ENCODE measurements around the gene NPAS3.

Gene NPAS3

DNA sequence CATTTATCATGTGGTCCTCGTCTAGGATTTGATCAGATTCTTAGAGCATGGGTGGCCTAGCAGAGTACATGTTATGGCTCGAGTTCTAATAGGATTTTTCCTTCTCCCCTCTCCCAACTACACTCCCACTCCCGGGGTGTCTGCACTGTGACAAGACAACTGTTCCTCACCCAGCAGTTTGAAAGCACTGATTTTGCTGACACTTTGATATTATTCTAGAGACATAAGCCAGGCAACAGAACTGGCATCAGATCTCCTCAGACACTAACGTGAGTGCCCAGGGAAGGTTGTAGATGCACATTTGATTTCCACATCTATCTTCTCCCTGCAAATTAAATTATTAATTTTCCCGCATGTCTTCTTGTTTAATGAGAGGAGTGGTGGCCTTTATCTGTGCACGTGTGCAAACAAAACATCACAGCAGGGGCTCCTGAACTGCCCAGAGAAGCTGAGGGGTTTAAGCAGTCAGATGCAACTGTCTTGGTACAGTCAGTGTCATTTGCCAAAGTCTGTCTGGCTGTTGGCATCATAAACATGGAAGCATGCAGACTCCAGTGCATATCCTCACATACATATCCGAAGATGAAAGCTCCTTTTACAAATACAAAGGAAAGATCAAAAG is 491.8 kb downstream of the NPAS3 start:
- peaks cover under 1% of the 10 kb centered on the region for H3K4me1 Mint-ChIP-seq
- no peak overlapping the region for H3K27ac Mint-ChIP-seq
- no peak overlapping the region for H3K4me3 Mint-ChIP-seq
- no peaks in the 10 kb centered on the region for H3K27me3 Mint-ChIP-seq
- peaks cover 0 to 6% of the 10 kb centered on the region in 2 donors for H3K9me3 Mint-ChIP-seq
- no peak for DNase-seq
- no peak for ATAC-seq

GRCh38 chr14:33432407-33433023 is 493.8 kb downstream of the NPAS3 start:
- H3K4me1 Mint-ChIP-seq: peaks cover 12% of the 10 kb centered on the region
- ATAC-seq (no peak), DNase-seq (no peak)
- peaks cover 0 to 6% of the 10 kb centered on the region in 2 donors for H3K9me3 Mint-ChIP-seq
- H3K27me3 Mint-ChIP-seq: no peaks in the 10 kb centered on the region
- no peak overlapping the region for H3K27ac Mint-ChIP-seq
- no peak overlapping the region for H3K4me3 Mint-ChIP-seq

- ATAC-seq (no peak), DNase-seq (no peak)
- Mint-ChIP-seq H3K4me1 (peaks cover 12% of the 10 kb centered on the region), H3K27ac (no peak overlapping the region), H3K27me3 (no peaks in the 10 kb centered on the region), H3K4me3 (no peak overlapping the region), H3K9me3 (peaks cover 0 to 6% of the 10 kb centered on the region in 2 donors)
These were observed 494.7 kb downstream of the NPAS3 start for GRCh38 chr14:33433396-33433795.

DNA sequence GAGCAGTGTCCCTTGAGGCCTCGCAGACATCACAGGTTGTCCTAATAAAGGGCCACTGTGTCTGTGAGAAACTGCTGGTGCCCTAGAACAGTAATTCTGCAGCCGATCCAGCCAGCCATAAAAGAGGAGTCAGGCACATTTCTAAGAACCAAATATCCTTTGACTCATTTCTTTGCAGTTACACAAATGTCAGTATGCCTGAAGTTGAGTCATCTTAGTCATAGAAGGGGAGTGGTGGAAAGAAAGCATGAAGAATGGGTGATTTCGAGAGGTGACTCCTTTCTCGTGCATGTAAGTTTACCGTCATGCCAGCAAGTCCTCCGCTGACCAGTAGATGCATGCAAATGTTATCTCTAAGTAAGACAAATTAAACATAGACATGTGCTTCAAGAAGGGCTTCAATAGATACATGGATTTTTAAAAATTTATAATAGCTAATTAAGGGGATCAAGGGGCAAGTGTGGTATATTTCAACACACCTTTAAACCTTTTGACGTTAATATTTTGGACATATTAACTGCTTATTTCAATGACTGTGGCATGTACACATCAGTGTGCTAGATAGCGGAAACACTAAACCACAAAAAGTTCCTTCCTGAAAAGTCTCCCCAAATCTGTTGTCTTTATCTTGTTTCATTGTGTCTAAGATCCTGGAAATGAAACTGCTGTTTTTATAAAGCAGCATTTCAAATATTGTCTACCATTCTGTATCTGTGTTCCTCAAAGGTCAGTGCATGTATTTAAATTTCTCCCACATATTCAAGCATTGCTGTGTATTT is 497.4 kb downstream of the NPAS3 start:
- DNase-seq: no peak
- H3K4me3 Mint-ChIP-seq: no peak overlapping the region
- peak; percentile 53 for ATAC-seq

DNA sequence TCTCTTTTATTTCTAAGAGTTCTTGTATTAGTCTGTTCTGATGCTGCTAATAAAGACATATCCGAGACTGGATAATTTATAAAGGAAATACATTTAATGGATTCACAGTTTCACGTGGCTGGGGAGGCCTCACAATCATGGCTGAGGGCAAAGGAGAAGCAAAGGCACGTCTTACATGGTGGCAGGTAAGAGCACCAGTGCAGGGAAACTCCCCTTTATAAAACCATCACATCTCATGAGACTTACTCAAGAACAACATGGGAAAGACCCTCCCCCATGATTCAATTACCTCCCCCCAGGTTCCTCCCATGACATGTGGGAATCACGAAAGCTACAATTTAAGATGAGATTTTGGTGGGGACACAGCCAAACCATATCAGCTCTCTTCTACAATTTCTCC is 503.0 kb downstream of the NPAS3 start:
- DNase-seq: no peak
- peaks cover under 1% of the 10 kb centered on the region for H3K4me1 Mint-ChIP-seq
- ATAC-seq: no peak
- H3K27ac Mint-ChIP-seq: no peak overlapping the region
- H3K27me3 Mint-ChIP-seq: no peaks in the 10 kb centered on the region
- H3K9me3 Mint-ChIP-seq: no peaks in the 10 kb centered on the region
- H3K4me3 Mint-ChIP-seq: no peak overlapping the region

More for the DNA sequence above, 497.4 kb downstream of the NPAS3 start:
- H3K27ac Mint-ChIP-seq: no peak overlapping the region
- no peaks in the 10 kb centered on the region for H3K27me3 Mint-ChIP-seq
- peaks cover 12% of the 10 kb centered on the region for H3K4me1 Mint-ChIP-seq
- H3K9me3 Mint-ChIP-seq: no peaks in the 10 kb centered on the region

DNA sequence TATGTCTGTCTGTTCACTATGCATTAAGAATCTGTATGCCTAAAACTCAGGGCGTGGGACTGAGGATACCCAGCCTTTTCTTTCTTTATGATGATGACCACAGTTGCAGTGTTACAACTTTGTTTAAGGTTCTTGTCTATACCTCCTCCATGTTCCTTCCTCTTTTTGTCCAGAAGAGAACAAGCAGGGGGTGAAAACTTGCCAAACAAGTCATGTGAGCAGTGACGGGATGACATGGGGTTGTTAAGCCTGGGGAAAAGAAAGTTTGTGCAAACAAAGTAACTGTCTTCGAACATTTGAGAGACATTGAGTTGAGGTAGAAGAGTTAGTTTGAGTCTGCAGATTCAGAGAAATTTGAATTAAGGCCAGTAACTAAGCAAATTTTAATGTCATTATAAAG is 505.5 kb downstream of the NPAS3 start:
- no peaks in the 10 kb centered on the region for H3K4me1 Mint-ChIP-seq
- H3K27ac Mint-ChIP-seq: no peak overlapping the region
- no peaks in the 10 kb centered on the region for H3K9me3 Mint-ChIP-seq
- no peak for DNase-seq
- H3K27me3 Mint-ChIP-seq: no peaks in the 10 kb centered on the region
- ATAC-seq: no peak
- no peak overlapping the region for H3K4me3 Mint-ChIP-seq

DNA sequence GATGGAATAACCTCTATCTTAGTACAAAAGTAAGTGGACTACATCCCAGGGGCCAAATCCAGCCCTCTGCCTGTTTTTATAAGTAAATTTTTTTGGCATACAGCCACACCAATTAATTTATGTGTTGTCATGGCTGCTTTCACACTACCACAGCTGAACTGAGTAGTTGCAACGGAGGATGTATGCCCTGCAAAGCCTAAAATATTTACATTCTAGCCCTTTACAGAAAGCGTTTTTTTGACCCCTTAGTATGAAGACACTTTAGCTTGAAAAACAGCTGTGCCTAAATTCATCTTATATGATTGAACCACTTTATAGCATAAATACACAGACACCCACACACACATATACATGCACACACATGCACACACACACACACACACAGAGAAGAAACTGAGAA is 510.6 kb downstream of the NPAS3 start:
- peaks cover 1% of the 10 kb centered on the region for H3K4me1 Mint-ChIP-seq
- no peaks in the 10 kb centered on the region for H3K27me3 Mint-ChIP-seq
- H3K27ac Mint-ChIP-seq: no peak overlapping the region
- DNase-seq: no peak
- no peak overlapping the region for H3K4me3 Mint-ChIP-seq
- ATAC-seq: no peak
- no peaks in the 10 kb centered on the region for H3K9me3 Mint-ChIP-seq

GRCh38 chr14:33449703-33450395 is 511.2 kb downstream of the NPAS3 start:
- no peak for DNase-seq
- H3K27ac Mint-ChIP-seq: no peak overlapping the region
- peaks cover 7% of the 10 kb centered on the region for H3K4me1 Mint-ChIP-seq
- ATAC-seq: no peak
- H3K27me3 Mint-ChIP-seq: no peaks in the 10 kb centered on the region
- H3K9me3 Mint-ChIP-seq: no peaks in the 10 kb centered on the region
- no peak overlapping the region for H3K4me3 Mint-ChIP-seq

- Mint-ChIP-seq H3K9me3 (no peaks in the 10 kb centered on the region), H3K4me1 (peaks cover 7% of the 10 kb centered on the region), H3K27me3 (no peaks in the 10 kb centered on the region), H3K4me3 (no peak overlapping the region), H3K27ac (no peak overlapping the region)
- no peak for ATAC-seq
- no peak for DNase-seq
These were observed 511.7 kb downstream of the NPAS3 start for GRCh38 chr14:33450416-33450815.

- ATAC-seq (no peak), DNase-seq (no peak)
- H3K4me1 Mint-ChIP-seq: peaks cover 7% of the 10 kb centered on the region
- H3K9me3 Mint-ChIP-seq: no peaks in the 10 kb centered on the region
- H3K4me3 Mint-ChIP-seq: no peak overlapping the region
- no peaks in the 10 kb centered on the region for H3K27me3 Mint-ChIP-seq
- H3K27ac Mint-ChIP-seq: no peak overlapping the region
These were observed 512.5 kb downstream of the NPAS3 start for GRCh38 chr14:33451211-33451610.

DNA sequence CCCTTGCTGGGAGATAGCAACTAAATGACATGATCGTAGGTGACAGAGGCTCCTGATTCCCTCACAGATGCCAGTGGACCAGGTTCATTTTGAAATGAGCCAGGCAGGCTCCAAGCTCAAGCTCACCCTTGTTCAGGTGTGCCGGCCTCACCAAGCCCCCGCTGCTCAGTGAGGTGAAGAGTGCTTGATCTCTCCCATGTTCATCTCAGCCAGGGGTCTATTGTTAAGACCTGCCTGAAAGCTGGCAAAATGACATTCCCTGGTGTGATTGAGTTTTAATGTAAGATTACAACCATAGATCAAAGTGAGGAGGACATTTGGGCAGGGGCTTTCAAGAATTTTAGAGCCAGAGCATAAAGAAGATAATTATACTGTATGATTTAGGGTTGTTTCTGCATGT is 514.3 kb downstream of the NPAS3 start:
- Mint-ChIP-seq H3K4me1 (peaks cover 7% of the 10 kb centered on the region), H3K9me3 (no peaks in the 10 kb centered on the region), H3K4me3 (no peak overlapping the region), H3K27ac (peak overlapping the region in 1 of 2 donors; percentile 4), H3K27me3 (no peaks in the 10 kb centered on the region)
- ATAC-seq: no peak
- no peak for DNase-seq

GRCh38 chr14:33454022-33454595 is 515.4 kb downstream of the NPAS3 start:
- Mint-ChIP-seq H3K27ac (peak overlapping the region; percentile 33 to 59), H3K9me3 (no peaks in the 10 kb centered on the region), H3K27me3 (no peaks in the 10 kb centered on the region), H3K4me1 (peaks cover 7% of the 10 kb centered on the region), H3K4me3 (no peak overlapping the region)
- ATAC-seq (no peak), DNase-seq (no peak)

DNA sequence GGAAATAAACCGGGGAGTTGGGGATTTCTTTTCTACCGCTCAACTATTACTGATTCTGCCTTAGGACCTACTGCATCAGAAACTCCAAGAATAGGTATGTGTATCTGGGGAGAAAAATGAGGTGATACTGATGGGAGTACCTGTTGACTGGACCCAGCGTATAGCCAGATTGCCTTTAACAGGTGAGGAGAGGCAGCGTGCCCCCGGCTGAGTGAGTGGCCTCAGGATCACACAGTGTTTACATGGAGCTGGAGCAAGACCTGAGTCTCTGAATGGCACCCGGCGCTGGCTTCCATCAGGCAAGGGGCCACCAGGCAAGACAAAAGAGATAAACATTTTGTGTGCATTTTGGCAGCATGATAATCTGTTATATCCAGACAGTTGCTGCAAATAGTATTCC is 516.0 kb downstream of the NPAS3 start:
- H3K27me3 Mint-ChIP-seq: no peaks in the 10 kb centered on the region
- no peak overlapping the region for H3K4me3 Mint-ChIP-seq
- H3K27ac Mint-ChIP-seq: no peak overlapping the region
- peaks cover 7% of the 10 kb centered on the region for H3K4me1 Mint-ChIP-seq
- ATAC-seq (no peak), DNase-seq (no peak)
- no peaks in the 10 kb centered on the region for H3K9me3 Mint-ChIP-seq

DNA sequence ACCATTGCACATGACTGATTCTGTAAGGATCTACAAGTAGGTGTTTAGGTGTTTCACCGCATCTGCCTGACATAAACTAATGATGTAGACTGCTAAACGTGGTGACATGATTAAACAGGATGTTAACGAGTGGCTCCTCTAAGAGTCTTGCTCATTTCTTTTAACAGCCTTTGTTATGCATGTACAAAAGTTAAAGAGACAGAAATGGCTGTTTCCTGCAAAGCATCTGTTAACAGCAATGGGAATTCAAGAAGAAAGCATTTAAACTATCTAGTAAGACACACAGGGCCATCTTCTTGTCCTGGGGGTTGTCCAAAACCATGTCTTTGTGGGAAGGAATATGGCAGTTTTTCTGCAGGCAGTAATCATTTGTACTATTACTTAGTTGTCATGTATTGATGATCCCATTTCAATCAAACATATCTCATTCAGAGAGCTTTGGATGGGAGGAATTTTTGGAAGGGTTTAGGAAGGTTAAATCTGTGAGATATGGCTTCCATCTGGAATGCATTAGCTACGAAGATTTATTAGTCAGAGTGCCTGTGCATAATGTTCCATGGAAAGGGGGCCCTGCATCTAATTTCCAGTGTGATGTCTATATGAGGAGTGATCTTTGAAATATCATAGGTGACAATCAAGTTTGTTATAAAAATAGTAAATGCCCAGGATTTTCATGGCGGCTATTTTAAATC is 517.1 kb downstream of the NPAS3 start:
- DNase-seq: no peak
- no peak overlapping the region for H3K27ac Mint-ChIP-seq
- no peak for ATAC-seq
- H3K9me3 Mint-ChIP-seq: no peaks in the 10 kb centered on the region
- H3K4me1 Mint-ChIP-seq: peaks cover 7% of the 10 kb centered on the region
- no peaks in the 10 kb centered on the region for H3K27me3 Mint-ChIP-seq
- no peak overlapping the region for H3K4me3 Mint-ChIP-seq

DNA sequence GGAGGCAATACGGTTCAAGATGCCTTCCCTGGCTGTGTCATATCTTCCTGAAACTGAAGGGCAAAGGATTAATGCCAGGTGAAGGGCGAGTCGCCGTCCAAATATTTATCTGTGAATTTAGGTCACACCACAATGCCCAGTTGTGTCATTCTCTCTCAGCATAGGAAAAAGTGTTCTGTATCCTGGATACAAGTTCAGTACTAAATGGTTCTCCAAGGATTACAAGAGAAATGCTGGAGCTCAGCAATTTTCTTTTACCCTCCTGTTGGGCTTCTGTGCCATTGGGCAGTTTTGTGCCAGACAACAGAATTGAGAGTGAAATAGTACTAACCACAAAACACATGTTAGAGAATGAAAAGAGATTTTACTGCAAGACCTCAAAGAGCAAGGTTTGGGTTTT is 518.3 kb downstream of the NPAS3 start:
- ATAC-seq (no peak), DNase-seq (no peak)
- Mint-ChIP-seq H3K27ac (no peak overlapping the region), H3K9me3 (no peaks in the 10 kb centered on the region), H3K4me3 (no peak overlapping the region), H3K4me1 (peaks cover 7% of the 10 kb centered on the region), H3K27me3 (no peaks in the 10 kb centered on the region)
